Left ventricle myocardium inferior (tissue), 1 donor: Measurements from ENCODE around the gene AUTS2. TPM values are rescaled to one million over a fixed set of nuclear protein-coding genes. Genes with fewer than 3 reads are reported as not detected.

Experiments used
- DNase-seq: peaks from one replicate; pipeline ENCODE4 v3.0.0-alpha.2; 2020
- H3K27ac ChIP-seq: fragments of 200-600 bp; replicated peaks from 2 replicates; pipeline ENCODE4 v1.8.0; 2021
- H3K27me3 ChIP-seq: fragments of 200-600 bp; 2 replicates; pipeline ENCODE4 v1.8.0; 2021; ENCODE audit warnings: low read depth
- H3K36me3 ChIP-seq: fragments of 200-600 bp; 2 replicates; pipeline ENCODE4 v1.8.0; 2021
- H3K4me1 ChIP-seq: fragments of 200-600 bp; 2 replicates; pipeline ENCODE4 v1.8.0; 2021
- H3K4me3 ChIP-seq: fragments of 200-600 bp; 2 replicates; pipeline ENCODE4 v1.8.0; 2021; ENCODE audit warnings: mild to moderate bottlenecking, moderate library complexity
- H3K9me3 ChIP-seq: fragments of 200-600 bp; replicated peaks from 2 replicates; pipeline ENCODE4 v1.8.0; 2021
- intact Hi-C: fragments of 100-400 bp; cut with micrococcal nuclease; formaldehyde crosslinking; loops from one replicate; pipeline ENCODE4 v1.11.0; 2022
- total RNA-seq: library from RNA; stranded (reverse); fragmentation: NEBNext Ultra II Directional; extraction: Animal tissue kit (Norgen Biotek cat#: 25700); gene quantifications from one replicate; pipeline ENCODE4 v1.2.1, GENCODE V29; 2021
- TF ChIP-seq, protein P1 (sequence below): fragments of 200-600 bp; IDR thresholded peaks from 2 replicates; pipeline ENCODE4 v1.8.0; 2021; ENCODE audit warnings: antibody characterized with exemption, mild to moderate bottlenecking, borderline replicate concordance
- donor health status: DM: no; HTN: yes; CAD: no; lungs with severe emphysema.

AUTS2 gene
- total RNA-seq, 1 donor from 2014 or later: 10.5 TPM

DNA sequence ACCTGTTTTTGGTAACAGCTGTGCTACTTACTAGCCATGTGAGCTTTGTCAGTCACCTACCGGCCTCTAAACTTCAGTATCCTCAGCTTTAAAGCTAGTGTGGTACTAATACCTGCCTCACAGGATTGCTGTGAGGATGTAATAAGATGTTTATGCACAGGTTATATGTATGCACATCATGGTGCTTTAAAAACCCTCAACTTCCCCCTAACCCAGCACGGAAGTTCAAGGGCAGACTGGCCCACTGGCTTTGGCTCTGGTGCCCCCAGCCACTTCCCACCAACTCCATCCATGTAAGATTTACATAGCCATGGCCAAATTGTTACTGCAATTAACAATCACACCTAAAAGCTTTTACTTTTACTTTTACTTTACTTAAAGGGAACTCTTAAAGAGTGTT is 857.6 kb downstream of the AUTS2 start:
- intact Hi-C loops: no loop called here
- peaks cover 15% of the 10 kb centered on the region for H3K4me1 ChIP-seq
- no peaks in the 10 kb centered on the region for H3K27me3 ChIP-seq
- TF ChIP-seq, protein P1, sequence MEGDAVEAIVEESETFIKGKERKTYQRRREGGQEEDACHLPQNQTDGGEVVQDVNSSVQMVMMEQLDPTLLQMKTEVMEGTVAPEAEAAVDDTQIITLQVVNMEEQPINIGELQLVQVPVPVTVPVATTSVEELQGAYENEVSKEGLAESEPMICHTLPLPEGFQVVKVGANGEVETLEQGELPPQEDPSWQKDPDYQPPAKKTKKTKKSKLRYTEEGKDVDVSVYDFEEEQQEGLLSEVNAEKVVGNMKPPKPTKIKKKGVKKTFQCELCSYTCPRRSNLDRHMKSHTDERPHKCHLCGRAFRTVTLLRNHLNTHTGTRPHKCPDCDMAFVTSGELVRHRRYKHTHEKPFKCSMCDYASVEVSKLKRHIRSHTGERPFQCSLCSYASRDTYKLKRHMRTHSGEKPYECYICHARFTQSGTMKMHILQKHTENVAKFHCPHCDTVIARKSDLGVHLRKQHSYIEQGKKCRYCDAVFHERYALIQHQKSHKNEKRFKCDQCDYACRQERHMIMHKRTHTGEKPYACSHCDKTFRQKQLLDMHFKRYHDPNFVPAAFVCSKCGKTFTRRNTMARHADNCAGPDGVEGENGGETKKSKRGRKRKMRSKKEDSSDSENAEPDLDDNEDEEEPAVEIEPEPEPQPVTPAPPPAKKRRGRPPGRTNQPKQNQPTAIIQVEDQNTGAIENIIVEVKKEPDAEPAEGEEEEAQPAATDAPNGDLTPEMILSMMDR: no peak
- no peaks in the 10 kb centered on the region for H3K36me3 ChIP-seq
- no peak overlapping the region for H3K4me3 ChIP-seq
- no peak for DNase-seq
- H3K9me3 ChIP-seq: no peaks in the 10 kb centered on the region
- H3K27ac ChIP-seq: no peak overlapping the region

- Histone ChIP-seq H3K36me3 (no peaks in the 10 kb centered on the region), H3K27me3 (no peaks in the 10 kb centered on the region), H3K27ac (no peak overlapping the region), H3K4me1 (peaks cover 15% of the 10 kb centered on the region), H3K9me3 (no peaks in the 10 kb centered on the region), H3K4me3 (no peak overlapping the region)
- intact Hi-C loops: no loop called here
- TF ChIP-seq, protein P1: no peak
- no peak for DNase-seq
Observed at GRCh38 chr7:70456719-70457118, 858.4 kb downstream of the AUTS2 start.

- H3K27ac ChIP-seq: no peak overlapping the region
- H3K36me3 ChIP-seq: no peaks in the 10 kb centered on the region
- H3K9me3 ChIP-seq: no peaks in the 10 kb centered on the region
- peaks cover 15% of the 10 kb centered on the region for H3K4me1 ChIP-seq
- intact Hi-C loops: no loop called here
- H3K4me3 ChIP-seq: no peak overlapping the region
- TF ChIP-seq, protein P1: no peak
- no peaks in the 10 kb centered on the region for H3K27me3 ChIP-seq
- no peak for DNase-seq
Observed at GRCh38 chr7:70457482-70457881, 859.2 kb downstream of the AUTS2 start.

- no peak overlapping the region for H3K4me3 ChIP-seq
- no peak overlapping the region for H3K27ac ChIP-seq
- no peak for DNase-seq
- intact Hi-C loops: no loop called here
- no peaks in the 10 kb centered on the region for H3K9me3 ChIP-seq
- H3K4me1 ChIP-seq: peaks cover 15% of the 10 kb centered on the region
- no peaks in the 10 kb centered on the region for H3K27me3 ChIP-seq
- TF ChIP-seq, protein P1: no peak
- H3K36me3 ChIP-seq: no peaks in the 10 kb centered on the region
Observed at GRCh38 chr7:70457883-70458680, 859.8 kb downstream of the AUTS2 start.

GRCh38 chr7:70458745-70459144 is 860.5 kb downstream of the AUTS2 start:
- Histone ChIP-seq H3K9me3 (no peaks in the 10 kb centered on the region), H3K27ac (no peak overlapping the region), H3K4me1 (peaks cover 15% of the 10 kb centered on the region), H3K36me3 (no peaks in the 10 kb centered on the region), H3K27me3 (no peaks in the 10 kb centered on the region), H3K4me3 (no peak overlapping the region)
- intact Hi-C loops: no loop called here
- TF ChIP-seq, protein P1: no peak
- DNase-seq: no peak
